MCF 10A (cell line): ENCODE data around the gene MAPRE2. TPM values are rescaled to one million over a fixed set of nuclear protein-coding genes. Genes with fewer than 3 reads are reported as not detected.
A peak's percentile ranks its signal among the peaks of the same experiment; 100 is the strongest.

Experiments
- Bru-seq: library from RNA; stranded (reverse); fragments of 400-500 nt; gene quantifications from one replicate; lab custom pipeline; 2021; lab: Mats Ljungman, UMichigan
- BruChase-seq, 2 experiments: library from RNA; stranded (reverse); fragments of 400-500 nt; gene quantifications; one replicate each; lab custom pipeline; 2021; lab: Mats Ljungman, UMichigan
- BruUV-seq: library from RNA; stranded (reverse); fragments of 400-500 nt; replicated peaks from 2 replicates; lab custom pipeline; 2021; lab: Mats Ljungman, UMichigan
- CTCF ChIA-PET: fragments of 300-600 bp; sonication (Branson Sonifier 250); formaldehyde crosslinking; extraction: SDS; loops from one replicate; lab custom pipeline; 2021; ENCODE audit warnings: antibody characterized with exemption, inconsistent platforms; lab: Yijun Ruan, JAX
- POLR2A ChIA-PET: fragments of 300-600, 350-650 bp; sonication (Branson Sonifier 250); formaldehyde crosslinking; extraction: SDS; loops from one replicate; lab custom pipeline; 2020; ENCODE audit warnings: antibody characterized with exemption, inconsistent platforms; lab: Yijun Ruan, JAX
- DNase-seq: peaks from one replicate; pipeline ENCODE4 v3.0.0-alpha.2; 2018; ENCODE audit not compliant: unreplicated experiment
- H3K27ac Mint-ChIP-seq: one replicate; pipeline ENCODE4 v1.8.0; 2022; ENCODE audit warnings: mild to moderate bottlenecking, low read depth, mixed read lengths; ENCODE audit not compliant: unreplicated experiment
- H3K27me3 Mint-ChIP-seq: one replicate; pipeline ENCODE4 v1.8.0; 2022; ENCODE audit warnings: mixed read lengths; ENCODE audit not compliant: insufficient read depth, unreplicated experiment
- H3K36me3 Mint-ChIP-seq: one replicate; pipeline ENCODE4 v1.8.0; 2022; ENCODE audit warnings: mild to moderate bottlenecking, moderate library complexity, mixed read lengths; ENCODE audit not compliant: insufficient read depth, unreplicated experiment
- H3K4me1 Mint-ChIP-seq: one replicate; pipeline ENCODE4 v1.8.0; 2022; ENCODE audit warnings: mixed read lengths; ENCODE audit not compliant: insufficient read depth, unreplicated experiment
- H3K4me3 Mint-ChIP-seq: one replicate; pipeline ENCODE4 v1.8.0; 2022; ENCODE audit warnings: mild to moderate bottlenecking, moderate library complexity, mixed read lengths; ENCODE audit not compliant: unreplicated experiment
- H3K9me3 Mint-ChIP-seq: one replicate; pipeline ENCODE4 v1.8.0; 2022; ENCODE audit warnings: mixed read lengths; ENCODE audit not compliant: unreplicated experiment
- CTCF ChIP-seq: fragments of 200-600 bp; IDR thresholded peaks from one replicate; pipeline ENCODE4 v1.8.0; 2022; ENCODE audit warnings: antibody characterized with exemption, mild to moderate bottlenecking; ENCODE audit not compliant: unreplicated experiment
- intact Hi-C: fragments of 100-400 bp; cut with micrococcal nuclease; formaldehyde crosslinking; loops from 2 replicates; pipeline ENCODE4 v1.14.1; 2022
- long read RNA-seq: library from polyadenylated mRNA; stranded (forward); transcript quantifications from one replicate; pipeline ENCODE4 v2.0.0, GENCODE V29; 2022
- total RNA-seq: library from RNA; stranded (reverse); gene quantifications from 2 replicates; pipeline ENCODE4 v1.2.3, GENCODE V29; 2022

Gene MAPRE2
- total RNA-seq: 7.0 and 7.7 TPM in 2 replicates
- percentile 40 among the genes with signal in this experiment for Bru-seq, nascent RNA
- BruChase-seq, experiment 1, labeled RNA remaining after a 6-hour chase: percentile 36 among the genes with signal in this experiment
- BruChase-seq, experiment 2, labeled RNA remaining after a 2-hour chase: percentile 31 among the genes with signal in this experiment
- long read RNA-seq, full-length matches to known transcripts: 21 of 24 reads
- long read RNA-seq, partial matches to known transcripts: 0 of 24 reads
- long read RNA-seq, other reads (novel, unspliced or antisense): 3 of 24 reads

DNA sequence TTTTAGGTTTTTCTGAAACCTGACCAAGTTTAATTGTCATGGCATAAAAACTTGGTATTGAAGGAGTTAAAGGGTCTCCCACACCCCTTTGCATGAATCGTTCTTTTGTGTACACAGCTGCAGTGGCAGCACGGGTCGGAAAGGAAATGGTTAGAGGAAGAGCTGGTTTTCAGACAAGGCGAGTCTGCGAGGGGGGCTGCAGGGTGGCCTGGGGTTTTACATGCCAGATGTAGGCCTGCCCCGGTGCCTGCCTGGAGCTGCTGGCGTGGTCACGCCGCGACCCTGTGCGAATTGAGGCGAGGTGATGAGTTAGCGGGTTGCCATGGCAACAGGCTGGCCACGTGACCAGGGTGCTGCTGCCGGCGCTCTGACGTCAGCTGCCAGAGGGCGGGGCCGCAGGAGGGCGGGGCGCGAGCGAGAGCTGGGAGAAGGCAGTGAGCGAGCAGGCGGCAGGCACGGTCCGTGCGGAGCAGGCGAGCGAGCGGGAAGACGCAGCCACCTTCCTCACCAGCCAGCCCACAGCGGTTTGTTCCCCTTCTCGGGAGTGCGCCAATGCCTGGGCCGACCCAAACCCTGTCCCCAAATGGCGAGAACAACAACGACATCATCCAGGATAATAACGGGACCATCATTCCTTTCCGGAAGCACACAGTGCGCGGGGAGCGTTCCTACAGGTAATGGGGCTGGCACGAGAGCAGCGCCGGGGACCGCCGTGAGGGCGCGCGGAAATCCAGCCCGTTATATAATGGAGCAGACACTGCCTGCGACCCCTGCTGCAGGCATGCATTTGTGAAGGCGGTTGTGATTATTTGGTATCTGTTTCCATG is at the start of gene MAPRE2:
Gene MAPRE2, plus strand, starts transcription at position 426 of the 827 bp plus-strand sequence. Its CDS starts 127 bp downstream, at position 553.
- intact Hi-C loops: no loop called here
- no peak for TF ChIP-seq CTCF
- H3K9me3 Mint-ChIP-seq: no peaks in the 10 kb centered on the region
- no peaks in the 10 kb centered on the region for H3K27me3 Mint-ChIP-seq
- CTCF ChIA-PET: interaction anchor here (0.5 to 2.0 kb wide), 11 partner anchors 16 to 570 kb away, joined by 3 to 9 read pairs (median 3); no protein-coding TSS in a partner anchor
- POLR2A ChIA-PET: interaction anchor here (0.6 to 2.5 kb wide), 15 partner anchors 9 to 485 kb away, joined by 3 to 14 read pairs (median 4); no protein-coding TSS in a partner anchor
- H3K27ac Mint-ChIP-seq: peak within 1 kb of the TSS; percentile 49
- peak within 1 kb of the TSS; percentile 90 for H3K4me3 Mint-ChIP-seq
- no peaks in the 10 kb centered on the region for H3K36me3 Mint-ChIP-seq
- peak; percentile 96 for DNase-seq
- peaks cover 7% of the 10 kb centered on the region for H3K4me1 Mint-ChIP-seq
- BruUV-seq: no TSS peak

DNA sequence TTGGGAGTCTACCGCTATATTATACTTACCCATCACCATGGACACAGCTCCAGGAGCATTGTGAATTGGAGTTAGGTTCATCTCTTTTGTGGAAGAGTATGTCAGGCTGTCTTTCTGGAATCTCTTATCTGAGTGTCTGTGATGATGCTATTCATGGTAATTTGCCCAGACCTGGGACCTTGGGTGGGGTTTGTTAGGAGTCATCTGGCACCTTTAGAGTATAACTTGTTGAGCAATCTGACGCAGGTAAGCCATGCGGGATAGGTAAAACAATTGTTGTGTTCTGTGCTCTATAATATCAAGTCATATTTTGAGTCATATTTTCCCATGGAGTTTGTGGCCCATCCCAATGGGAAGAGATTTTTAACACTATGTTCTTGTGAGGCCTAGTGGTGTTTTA is 49.7 kb upstream of the MAPRE2 start:
- POLR2A ChIA-PET: interaction anchor here (0.7 to 1.2 kb wide), 5 partner anchors 11 to 145 kb away, joined by 3 to 5 read pairs (median 4); no protein-coding TSS in a partner anchor
- peak overlapping the region; percentile 4 for H3K27ac Mint-ChIP-seq
- H3K9me3 Mint-ChIP-seq: no peaks in the 10 kb centered on the region
- H3K27me3 Mint-ChIP-seq: no peaks in the 10 kb centered on the region
- BruUV-seq: no TSS peak
- H3K36me3 Mint-ChIP-seq: no peaks in the 10 kb centered on the region
- peaks cover 18% of the 10 kb centered on the region for H3K4me1 Mint-ChIP-seq
- DNase-seq: peak; percentile 80
- TF ChIP-seq CTCF: no peak
- intact Hi-C loops: no loop called here
- H3K4me3 Mint-ChIP-seq: no peak overlapping the region
- CTCF ChIA-PET: interaction anchor here (0.6 to 1.8 kb wide), 7 partner anchors 9 to 153 kb away, joined by 3 to 7 read pairs (median 3); no protein-coding TSS in a partner anchor

DNA sequence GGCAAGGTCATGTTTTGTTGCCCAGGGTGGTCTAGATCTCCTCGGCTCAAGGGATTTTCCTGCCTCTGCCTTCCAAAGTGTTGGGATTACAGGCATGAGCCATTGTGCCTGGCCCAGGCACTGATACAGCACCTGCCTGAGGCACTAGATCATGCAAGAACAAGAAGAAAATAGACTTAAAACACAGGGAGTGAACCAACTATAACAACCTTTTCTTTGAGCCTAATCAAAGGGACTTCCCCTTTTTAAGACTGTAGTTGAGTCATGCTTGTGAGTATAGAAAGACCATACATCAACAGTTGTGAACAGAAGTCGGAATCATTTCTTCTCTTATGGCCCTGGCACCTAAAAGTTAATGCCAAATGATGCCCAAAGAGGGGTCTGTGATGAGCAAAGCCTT is 47.9 kb upstream of the MAPRE2 start:
- peaks cover 18% of the 10 kb centered on the region for H3K4me1 Mint-ChIP-seq
- no TSS peak for BruUV-seq

More for the DNA sequence above, 47.9 kb upstream of the MAPRE2 start:
- no peak for TF ChIP-seq CTCF
- ChIA-PET CTCF (interaction anchor here (0.6 to 1.0 kb wide), 5 partner anchors 47 to 870 kb away, joined by 3 read pairs; no protein-coding TSS in a partner anchor), POLR2A (interaction anchor here (0.6 kb wide), 1 partner anchor 32 kb away, joined by 4 read pairs; no protein-coding TSS in a partner anchor)
- Mint-ChIP-seq H3K4me3 (no peak overlapping the region), H3K27ac (no peak overlapping the region), H3K36me3 (no peaks in the 10 kb centered on the region), H3K9me3 (no peaks in the 10 kb centered on the region), H3K27me3 (no peaks in the 10 kb centered on the region)
- intact Hi-C loops: no loop called here
- peak; percentile 52 for DNase-seq
